ENCODE measurements around the gene SRPRA. TPM values are rescaled to one million over a fixed set of nuclear protein-coding genes. Genes with fewer than 3 reads are reported as not detected.

Gene SRPRA
- polyA plus RNA-seq, 1 donor (not counting 4 experiments of a cell fraction or from before 2014, with no cell fraction given): 56.0 TPM

GRCh38 chr11:126225295-126225665 lies 43.4 kb downstream of the SRPRA start:
- Histone ChIP-seq H3K9me3 (ENCODE audit: control insufficient read depth, low read depth, low read length) (no peaks in the 10 kb centered on the region), H2AFZ (ENCODE audit: control insufficient read depth, low read length) (no peak overlapping the region), H4K20me1 (ENCODE audit: control insufficient read depth, extremely low read depth, insufficient read depth, low read length) (no peaks in the 10 kb centered on the region), H3K9ac (ENCODE audit: control insufficient read depth, extremely low read depth, insufficient read depth, low read length) (no peak overlapping the region), H3K79me2 (ENCODE audit: control insufficient read depth, insufficient read depth, low read length) (peaks cover 17% of the 10 kb centered on the region), H3K27me3 (ENCODE audit: control insufficient read depth, extremely low read depth, insufficient read depth, low read length) (no peaks in the 10 kb centered on the region), H3K27ac (ENCODE audit: control insufficient read depth, insufficient read depth, low read length) (no peak overlapping the region), H3K9me1 (ENCODE audit: control insufficient read depth, extremely low read depth, insufficient read depth, low read length) (no peaks in the 10 kb centered on the region), H3K4me3 (ENCODE audit: control insufficient read depth in 2 of 3, extremely low read depth in 1 of 3, insufficient read depth in 2 of 3, low read depth in 1 of 3, low read length in 3 of 3) (no peak overlapping the region), H3K36me3 (ENCODE audit: control insufficient read depth in 2 of 2, extremely low read depth in 1 of 2, insufficient read depth in 2 of 2, low read length in 2 of 2) (peaks cover 0 to 2% of the 10 kb centered on the region in 2 experiments), H3K4me2 (ENCODE audit: control insufficient read depth, extremely low read depth, insufficient read depth, low read depth, low read length) (no peak overlapping the region), H3K4me1 (ENCODE audit: control insufficient read depth, extremely low read depth, insufficient read depth, low read length) (no peaks in the 10 kb centered on the region)
- TF ChIP-seq EZH2 (IDR thresholded peaks at IDR 0.05; ENCODE audit: low read length): no peak
- no peak for TF ChIP-seq CTCF (optimal IDR thresholded peaks at IDR 0.05 in 1 of 3, IDR thresholded peaks at IDR 0.05 in 1 of 3, conservative IDR thresholded peaks at IDR 0.05 in 1 of 3; ENCODE audit: extremely low read depth in 1 of 3, insufficient read depth in 2 of 3, low read length in 3 of 3)
- FAIRE-seq: no peak
- no peak for DNase-seq (ENCODE audit: low read depth, low spot score)
- dilution Hi-C loops (cut with MboI; ENCODE audit: extremely low pct_ligation_motif_present, low sequenced_read_pairs): no loop called here

DNA sequence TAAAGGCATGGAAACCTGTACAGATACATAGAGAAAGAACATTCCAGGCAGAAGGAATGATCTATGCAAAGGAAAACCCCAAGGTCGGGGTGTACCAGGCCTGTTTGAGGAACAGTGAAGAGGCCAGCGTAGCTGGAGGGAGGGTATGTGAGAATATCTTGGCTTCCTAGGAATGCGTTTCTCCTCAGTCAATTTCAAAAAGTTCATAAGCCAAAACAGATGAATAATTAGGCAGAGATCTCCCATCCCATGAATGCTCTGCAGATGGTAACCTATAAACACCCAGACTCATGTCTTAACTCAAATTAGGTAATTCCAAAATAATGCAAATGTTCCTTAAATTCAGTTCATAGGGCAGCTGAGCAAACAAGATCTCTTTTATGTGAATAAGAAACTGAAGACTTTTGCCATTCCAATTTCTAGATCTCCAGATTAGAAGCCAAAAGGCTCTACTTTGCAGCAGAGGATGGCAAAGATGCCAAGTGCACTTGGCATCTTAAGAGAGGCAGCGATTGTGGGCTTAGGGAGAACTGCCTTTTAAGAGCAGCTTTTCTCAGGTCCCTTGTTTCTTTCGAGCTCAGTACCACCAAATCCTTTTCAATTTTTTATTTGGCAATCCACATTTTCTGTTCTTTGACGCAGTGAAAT lies 43.9 kb downstream of the SRPRA start:
- Histone ChIP-seq H3K27me3 (ENCODE audit: control insufficient read depth, extremely low read depth, insufficient read depth, low read length) (no peaks in the 10 kb centered on the region), H3K4me3 (ENCODE audit: control insufficient read depth in 2 of 3, extremely low read depth in 1 of 3, insufficient read depth in 2 of 3, low read depth in 1 of 3, low read length in 3 of 3) (no peak overlapping the region), H3K36me3 (ENCODE audit: control insufficient read depth in 2 of 2, extremely low read depth in 1 of 2, insufficient read depth in 2 of 2, low read length in 2 of 2) (peaks cover 0 to 2% of the 10 kb centered on the region in 2 experiments), H3K79me2 (ENCODE audit: control insufficient read depth, insufficient read depth, low read length) (peaks cover 21% of the 10 kb centered on the region), H3K4me2 (ENCODE audit: control insufficient read depth, extremely low read depth, insufficient read depth, low read depth, low read length) (no peak overlapping the region), H3K27ac (ENCODE audit: control insufficient read depth, insufficient read depth, low read length) (no peak overlapping the region), H3K9ac (ENCODE audit: control insufficient read depth, extremely low read depth, insufficient read depth, low read length) (no peak overlapping the region), H3K9me3 (ENCODE audit: control insufficient read depth, low read depth, low read length) (no peaks in the 10 kb centered on the region), H3K4me1 (ENCODE audit: control insufficient read depth, extremely low read depth, insufficient read depth, low read length) (no peaks in the 10 kb centered on the region), H3K9me1 (ENCODE audit: control insufficient read depth, extremely low read depth, insufficient read depth, low read length) (no peaks in the 10 kb centered on the region), H2AFZ (ENCODE audit: control insufficient read depth, low read length) (no peak overlapping the region), H4K20me1 (ENCODE audit: control insufficient read depth, extremely low read depth, insufficient read depth, low read length) (no peaks in the 10 kb centered on the region)
- no peak for TF ChIP-seq EZH2 (IDR thresholded peaks at IDR 0.05; ENCODE audit: low read length)
- FAIRE-seq: no peak
- DNase-seq (ENCODE audit: low read depth, low spot score): no peak
- dilution Hi-C loops (cut with MboI; ENCODE audit: extremely low pct_ligation_motif_present, low sequenced_read_pairs): loop anchor here (25.0 kb wide), 1 partner anchor 287 kb away; the partner anchor contains the start of gene VSIG10L2

DNA sequence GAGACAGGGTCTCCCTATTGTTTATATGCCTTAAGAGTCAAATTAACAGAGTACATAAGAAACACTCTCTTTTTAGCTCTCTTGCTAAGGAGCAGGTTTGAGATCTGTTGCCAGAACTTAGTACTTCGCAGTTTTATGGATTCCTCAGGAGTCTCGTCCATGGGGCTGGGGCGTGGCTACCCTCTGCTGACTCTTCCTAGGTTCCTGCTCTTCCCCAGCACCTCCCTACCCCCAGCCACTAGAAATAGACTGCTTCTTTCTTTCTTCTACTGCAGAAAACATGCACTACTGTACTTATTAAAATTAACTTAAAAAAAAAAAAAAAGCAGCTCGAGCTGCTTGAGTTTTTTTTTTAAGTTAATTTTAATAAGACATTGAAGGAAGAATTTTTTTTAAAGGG lies 49.1 kb downstream of the SRPRA start:
- TF ChIP-seq CTCF (optimal IDR thresholded peaks at IDR 0.05 in 1 of 3, IDR thresholded peaks at IDR 0.05 in 1 of 3, conservative IDR thresholded peaks at IDR 0.05 in 1 of 3; ENCODE audit: extremely low read depth in 1 of 3, insufficient read depth in 2 of 3, low read length in 3 of 3) (no peak), EZH2 (IDR thresholded peaks at IDR 0.05; ENCODE audit: low read length) (no peak)
- FAIRE-seq (no peak), DNase-seq (ENCODE audit: low read depth, low spot score) (no peak)
- Histone ChIP-seq H2AFZ (ENCODE audit: control insufficient read depth, low read length) (no peak overlapping the region), H4K20me1 (ENCODE audit: control insufficient read depth, extremely low read depth, insufficient read depth, low read length) (peaks cover 3% of the 10 kb centered on the region), H3K9me3 (ENCODE audit: control insufficient read depth, low read depth, low read length) (no peaks in the 10 kb centered on the region), H3K4me3 (ENCODE audit: control insufficient read depth in 2 of 3, extremely low read depth in 1 of 3, insufficient read depth in 2 of 3, low read depth in 1 of 3, low read length in 3 of 3) (no peak overlapping the region), H3K27ac (ENCODE audit: control insufficient read depth, insufficient read depth, low read length) (no peak overlapping the region), H3K79me2 (ENCODE audit: control insufficient read depth, insufficient read depth, low read length) (peaks cover 57% of the 10 kb centered on the region), H3K9ac (ENCODE audit: control insufficient read depth, extremely low read depth, insufficient read depth, low read length) (no peak overlapping the region), H3K9me1 (ENCODE audit: control insufficient read depth, extremely low read depth, insufficient read depth, low read length) (no peaks in the 10 kb centered on the region), H3K27me3 (ENCODE audit: control insufficient read depth, extremely low read depth, insufficient read depth, low read length) (no peaks in the 10 kb centered on the region), H3K4me1 (ENCODE audit: control insufficient read depth, extremely low read depth, insufficient read depth, low read length) (no peaks in the 10 kb centered on the region), H3K4me2 (ENCODE audit: control insufficient read depth, extremely low read depth, insufficient read depth, low read depth, low read length) (no peak overlapping the region), H3K36me3 (ENCODE audit: control insufficient read depth in 2 of 2, extremely low read depth in 1 of 2, insufficient read depth in 2 of 2, low read length in 2 of 2) (no peaks in the 10 kb centered on the region)
- dilution Hi-C loops (cut with MboI; ENCODE audit: extremely low pct_ligation_motif_present, low sequenced_read_pairs): loop anchor here (25.0 kb wide), 1 partner anchor 282 kb away; the partner anchor contains the start of gene VSIG10L2

Measured in keratinocyte (primary cell).